GM19463 (cell line): ENCODE data around the gene ZNF217.
"Not testable (repeated sequence)": the region's sequence is repeated elsewhere in the genome, so short reads cannot be mapped to it uniquely, and the experiment has no call there.

Experiments used
- ATAC-seq: cut with Tn5 transposase; IDR thresholded peaks from one replicate; pipeline ENCODE4 v1.9.1; 2021; ENCODE audit warnings: mild to moderate bottlenecking, moderate library complexity; ENCODE audit not compliant: unreplicated experiment

The ZNF217 gene

GRCh38 chr20:53598140-53599043 lies 4.8 kb upstream of the ZNF217 start:
- no peak for ATAC-seq

- no peak for ATAC-seq
Measured at GRCh38 chr20:53597521-53598120, 4.0 kb upstream of the ZNF217 start.

GRCh38 chr20:53597030-53597482 lies 3.4 kb upstream of the ZNF217 start:
- ATAC-seq = no peak

GRCh38 chr20:53596189-53597001 lies 2.8 kb upstream of the ZNF217 start:
- not testable (repeated sequence) for ATAC-seq

- not testable (repeated sequence) for ATAC-seq
Measured at GRCh38 chr20:53595742-53596141, 2.1 kb upstream of the ZNF217 start.

- ATAC-seq = no peak
Measured at GRCh38 chr20:53595018-53595378, 1.4 kb upstream of the ZNF217 start.

GRCh38 chr20:53594068-53595017 lies 704 bp upstream of the ZNF217 start:
- ATAC-seq = peak; percentile 63

GRCh38 chr20:53592992-53593465 lies 610 bp downstream of the ZNF217 start:
- no peak for ATAC-seq

GRCh38 chr20:53592454-53592991 lies 1.1 kb downstream of the ZNF217 start:
- ATAC-seq = peak; percentile 34

GRCh38 chr20:53591941-53592441 lies 1.6 kb downstream of the ZNF217 start:
- not testable (repeated sequence) for ATAC-seq

- not testable (repeated sequence) for ATAC-seq
Measured at GRCh38 chr20:53591206-53591741, 2.4 kb downstream of the ZNF217 start.

- ATAC-seq = not testable (repeated sequence)
Measured at GRCh38 chr20:53590608-53591007, 3.0 kb downstream of the ZNF217 start.

- not testable (repeated sequence) for ATAC-seq
Measured at GRCh38 chr20:53590122-53590521, 3.5 kb downstream of the ZNF217 start.

- ATAC-seq = not testable (repeated sequence)
Measured at GRCh38 chr20:53589321-53590065, 4.1 kb downstream of the ZNF217 start.

- ATAC-seq = not testable (repeated sequence)
Measured at GRCh38 chr20:53587157-53587703, 6.4 kb downstream of the ZNF217 start.

- ATAC-seq = no peak
Measured at GRCh38 chr20:53586640-53587039, 7.0 kb downstream of the ZNF217 start.

GRCh38 chr20:53585910-53586309 lies 7.7 kb downstream of the ZNF217 start:
- ATAC-seq = not testable (repeated sequence)

GRCh38 chr20:53585004-53585569 lies 8.6 kb downstream of the ZNF217 start:
- ATAC-seq = not testable (repeated sequence)
